Mesodermal cell (in vitro differentiated cells): Measurements from ENCODE around the gene POMT2.

Experiments used
- H3K27ac ChIP-seq: 2 replicates; pipeline ENCODE4 v1.7.0; 2013; ENCODE audit warnings: mild to moderate bottlenecking, low read depth, low read length, moderate library complexity; ENCODE audit not compliant: severe bottlenecking
- H3K36me3 ChIP-seq: 2 replicates; pipeline ENCODE4 v1.7.1; 2013; ENCODE audit warnings: mild to moderate bottlenecking, low read length, moderate library complexity; ENCODE audit not compliant: control insufficient read depth, insufficient read depth
- H3K4me1 ChIP-seq: one replicate; pipeline ENCODE4 v1.7.1; 2013; ENCODE audit warnings: mild to moderate bottlenecking, low read length; ENCODE audit not compliant: insufficient read depth, control insufficient read depth, poor library complexity, severe bottlenecking
- H3K4me3 ChIP-seq: 2 replicates; pipeline ENCODE4 v1.7.0; 2013; ENCODE audit warnings: low read length, control low read depth, mild to moderate bottlenecking; ENCODE audit not compliant: insufficient read depth, poor library complexity, severe bottlenecking; ENCODE audit errors: extremely low read depth
- H3K9me3 ChIP-seq: 2 replicates; pipeline ENCODE4 v1.7.1; 2013; ENCODE audit warnings: mild to moderate bottlenecking, low read length, moderate library complexity; ENCODE audit not compliant: control insufficient read depth
- WGBS, 2 experiments: methylation state at CpG; one replicate each; pipeline ENCODE4 v1.1.5; 2013; ENCODE audit warnings: missing lambda C conversion rate in 2 of 2; ENCODE audit not compliant: insufficient coverage in 2 of 2; 5-methylcytosine and 5-hydroxymethylcytosine counted together

The POMT2 gene

DNA sequence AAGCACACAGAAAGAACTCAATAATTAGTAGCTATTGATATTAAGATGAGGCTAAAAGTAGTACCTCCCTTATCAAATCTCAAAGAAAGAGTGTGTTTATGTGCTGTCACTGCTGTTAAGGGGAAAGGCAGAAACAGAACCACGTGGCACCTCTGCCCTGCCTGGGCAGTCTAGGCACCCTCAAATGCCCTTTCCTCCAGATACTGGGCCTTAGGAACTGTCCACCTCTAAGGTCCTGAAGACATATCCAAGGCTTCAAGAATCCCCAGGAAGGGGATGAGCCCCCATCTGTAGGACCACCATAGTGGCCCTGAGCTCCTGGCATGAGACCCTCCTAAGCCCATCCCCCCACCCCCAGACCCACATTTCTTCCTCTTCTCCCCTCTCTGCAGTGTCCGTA is 78.7 kb downstream of the POMT2 start:
- H3K4me3 ChIP-seq, result no peak overlapping the region
- no peaks in the 10 kb centered on the region for H3K9me3 ChIP-seq
- H3K27ac ChIP-seq, result no peak overlapping the region
- H3K4me1 ChIP-seq, result no peaks in the 10 kb centered on the region
- 100% methylated on average over 1 of the region's 2 CpGs for WGBS, 2 experiments
- H3K36me3 ChIP-seq, result no peaks in the 10 kb centered on the region

DNA sequence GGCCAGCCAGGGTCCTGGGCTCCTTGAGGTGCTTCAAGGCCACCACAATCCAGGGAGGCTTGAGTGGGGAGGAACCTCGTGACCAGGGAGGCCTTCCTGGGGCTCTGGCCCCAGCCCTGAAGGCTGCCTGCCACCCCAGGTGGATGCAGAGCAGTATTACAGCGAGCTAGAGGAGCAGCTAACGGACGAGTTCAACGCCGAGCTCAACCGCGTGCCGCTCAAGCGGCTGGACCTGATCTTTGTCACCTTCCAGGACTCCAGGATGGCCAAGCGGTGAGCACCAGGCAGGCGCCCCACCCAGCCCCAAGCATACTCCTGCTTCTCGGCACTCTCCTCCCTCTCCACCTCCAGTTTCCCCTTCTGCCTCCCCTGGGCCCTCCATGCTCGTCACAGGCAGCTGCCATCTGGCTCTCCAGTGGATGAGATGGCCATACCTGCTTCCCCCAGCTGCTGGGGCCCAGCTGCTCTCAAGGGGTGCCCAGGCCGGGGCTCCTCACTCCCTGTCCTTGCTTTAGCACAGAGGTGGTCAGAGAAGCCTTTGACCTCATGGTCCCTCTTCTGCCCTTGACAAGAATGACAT is 80.3 kb downstream of the POMT2 start:
- Histone ChIP-seq H3K9me3 (no peaks in the 10 kb centered on the region), H3K27ac (no peak overlapping the region), H3K4me3 (no peak overlapping the region), H3K4me1 (no peaks in the 10 kb centered on the region), H3K36me3 (no peaks in the 10 kb centered on the region)
- WGBS, 2 experiments, result 88 to 90% methylated on average over 13 to 15 of the region's 15 CpGs

GRCh38 chr14:77239412-77239811 is 81.3 kb downstream of the POMT2 start:
- H3K4me3 ChIP-seq, result no peak overlapping the region
- 95 to 96% methylated on average over 11 to 14 of the region's 16 CpGs for WGBS, 2 experiments

GRCh38 chr14:77238996-77239395 is 81.7 kb downstream of the POMT2 start:
- Histone ChIP-seq H3K4me3 (no peak overlapping the region), H3K9me3 (no peaks in the 10 kb centered on the region), H3K36me3 (no peaks in the 10 kb centered on the region), H3K4me1 (no peaks in the 10 kb centered on the region), H3K27ac (no peak overlapping the region)
- WGBS, 2 experiments, result 65 to 71% methylated on average over 3 of the region's 4 CpGs

More at GRCh38 chr14:77239412-77239811, 81.3 kb downstream of the POMT2 start:
- no peaks in the 10 kb centered on the region for H3K9me3 ChIP-seq
- no peaks in the 10 kb centered on the region for H3K36me3 ChIP-seq
- no peaks in the 10 kb centered on the region for H3K4me1 ChIP-seq
- H3K27ac ChIP-seq, result no peak overlapping the region

DNA sequence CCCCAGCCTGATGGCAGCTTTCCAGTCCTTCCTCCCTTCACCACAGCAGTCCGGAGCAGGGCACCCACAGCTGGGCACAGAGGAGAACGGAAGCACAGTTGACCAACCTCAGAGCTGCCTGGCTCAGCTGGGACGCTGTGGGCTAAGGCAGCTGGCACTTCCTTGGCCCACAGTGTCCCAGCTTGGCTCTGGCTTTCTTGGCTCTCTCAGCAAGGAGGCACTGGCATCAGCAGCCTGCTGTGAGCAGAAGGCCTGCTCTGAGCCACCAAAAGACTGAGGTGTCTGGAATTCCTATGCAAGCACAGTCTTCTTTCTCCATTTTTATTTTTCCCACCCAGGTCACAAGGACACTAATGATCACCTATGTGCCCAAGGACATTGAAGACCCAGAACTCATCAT is 82.3 kb downstream of the POMT2 start:
- Histone ChIP-seq H3K36me3 (no peaks in the 10 kb centered on the region), H3K4me3 (no peak overlapping the region), H3K27ac (no peak overlapping the region), H3K9me3 (no peaks in the 10 kb centered on the region), H3K4me1 (no peaks in the 10 kb centered on the region)
- WGBS, 2 experiments, result 80 to 93% methylated on average over 2 to 3 of the region's 3 CpGs

DNA sequence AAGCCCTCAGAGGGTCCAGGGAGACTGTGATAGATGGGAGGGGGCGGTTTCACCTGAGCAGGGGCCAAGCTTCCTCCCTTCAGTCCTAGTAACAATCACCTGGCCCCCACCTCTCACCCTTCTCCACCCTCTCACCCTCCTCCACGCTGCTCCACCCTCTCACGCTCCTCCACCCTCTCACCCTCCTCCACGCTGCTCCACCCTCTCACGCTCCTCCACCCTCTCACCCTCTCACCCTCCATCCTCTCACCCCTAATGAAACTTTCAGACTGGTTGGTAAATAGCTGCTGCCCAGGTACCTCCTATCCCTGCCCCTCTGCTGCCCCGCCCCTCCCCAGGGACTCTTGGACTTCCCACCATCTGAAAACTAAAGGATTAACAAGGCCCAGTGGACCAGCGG is 83.9 kb downstream of the POMT2 start:
- H3K36me3 ChIP-seq, result no peaks in the 10 kb centered on the region
- WGBS, 2 experiments, result 68 to 83% methylated on average over 4 to 6 of the region's 7 CpGs
- no peak overlapping the region for H3K27ac ChIP-seq

DNA sequence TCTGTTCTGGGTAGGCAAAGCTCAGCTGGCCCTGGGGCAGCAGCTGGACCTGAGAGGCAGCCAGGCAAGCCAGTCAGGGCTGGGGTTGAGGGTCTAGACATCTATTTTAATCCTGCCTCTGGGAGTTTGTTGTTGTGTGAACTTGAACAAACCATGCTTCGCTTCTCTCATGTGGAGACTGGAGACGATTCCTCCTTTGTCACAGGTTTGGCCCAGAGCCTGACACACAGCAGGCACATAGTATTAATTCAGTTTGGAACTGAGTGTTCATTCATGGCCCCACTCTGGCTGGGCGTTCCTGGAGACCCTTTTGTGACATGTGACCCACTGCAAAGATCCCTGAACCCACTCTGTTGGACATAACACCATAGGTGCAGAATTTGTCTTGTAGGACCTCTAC is 89.0 kb downstream of the POMT2 start:
- Histone ChIP-seq H3K4me3 (no peak overlapping the region), H3K9me3 (no peaks in the 10 kb centered on the region), H3K36me3 (no peaks in the 10 kb centered on the region), H3K4me1 (no peaks in the 10 kb centered on the region), H3K27ac (no peak overlapping the region)
- 90 to 100% methylated on average over 1 to 3 of the region's 3 CpGs for WGBS, 2 experiments

More for the DNA sequence above, 83.9 kb downstream of the POMT2 start:
- Histone ChIP-seq H3K9me3 (no peaks in the 10 kb centered on the region), H3K4me3 (no peak overlapping the region), H3K4me1 (no peaks in the 10 kb centered on the region)

DNA sequence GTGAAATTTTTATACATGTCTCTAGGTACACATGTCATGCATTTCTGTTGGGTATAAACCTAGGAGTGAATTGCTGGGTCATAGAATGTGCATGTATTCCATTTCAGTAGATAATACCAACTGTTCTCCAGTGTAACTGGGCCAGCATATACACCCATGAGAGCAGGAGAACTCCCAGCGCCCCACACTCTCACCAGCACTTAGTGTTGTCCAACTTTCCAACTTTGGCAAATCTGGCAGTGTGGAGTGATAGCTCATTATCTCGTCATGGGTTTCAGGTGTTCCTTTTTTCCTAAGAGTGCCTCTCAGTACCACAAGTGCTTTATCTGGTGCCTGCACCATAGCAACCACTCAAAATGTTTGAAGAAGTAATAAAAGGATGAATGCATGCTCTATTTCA is 89.8 kb downstream of the POMT2 start:
- no peak overlapping the region for H3K27ac ChIP-seq
- no peak overlapping the region for H3K4me3 ChIP-seq
- no peaks in the 10 kb centered on the region for H3K4me1 ChIP-seq
- H3K36me3 ChIP-seq, result no peaks in the 10 kb centered on the region
- WGBS, 2 experiments, result 93% methylated on average over 2 of the region's 2 CpGs; no CpG with 5 or more reads in 1 of the 2 experiments
- no peaks in the 10 kb centered on the region for H3K9me3 ChIP-seq

- no peaks in the 10 kb centered on the region for H3K4me1 ChIP-seq
- H3K36me3 ChIP-seq, result no peaks in the 10 kb centered on the region
- H3K9me3 ChIP-seq, result no peaks in the 10 kb centered on the region
- no peak overlapping the region for H3K4me3 ChIP-seq
- 65 to 84% methylated on average over 4 of the region's 6 CpGs for WGBS, 2 experiments
- H3K27ac ChIP-seq, result no peak overlapping the region
Measured at GRCh38 chr14:77228056-77228455, 92.6 kb downstream of the POMT2 start.

- WGBS, 2 experiments, result 86 to 87% methylated on average over 13 to 14 of the region's 14 CpGs
- no peak overlapping the region for H3K4me3 ChIP-seq
- H3K27ac ChIP-seq, result no peak overlapping the region
- no peaks in the 10 kb centered on the region for H3K4me1 ChIP-seq
- no peaks in the 10 kb centered on the region for H3K9me3 ChIP-seq
- H3K36me3 ChIP-seq, result no peaks in the 10 kb centered on the region
Measured at GRCh38 chr14:77225892-77226557, 94.7 kb downstream of the POMT2 start.

GRCh38 chr14:77225254-77225653 is 95.4 kb downstream of the POMT2 start:
- no peak overlapping the region for H3K4me3 ChIP-seq
- 69 to 72% methylated on average over 9 to 11 of the region's 12 CpGs for WGBS, 2 experiments
- no peaks in the 10 kb centered on the region for H3K36me3 ChIP-seq
- H3K9me3 ChIP-seq, result no peaks in the 10 kb centered on the region
- H3K27ac ChIP-seq, result no peak overlapping the region
- H3K4me1 ChIP-seq, result no peaks in the 10 kb centered on the region
